H1 (cell line): ENCODE measurements around the gene MBOAT1. TPM values are rescaled to one million over a fixed set of nuclear protein-coding genes. Genes with fewer than 3 reads are reported as not detected.

Experiments
- CTCF ChIA-PET: fragments of 300-600 bp; sonication (Branson Sonifier 250); formaldehyde crosslinking; loops from one replicate; lab custom pipeline; 2021; ENCODE audit not compliant: partially characterized antibody; lab: Charles Lee
- POLR2A ChIA-PET: fragments of 300-600 bp; sonication (Branson Sonifier 250); formaldehyde crosslinking; loops from one replicate; lab custom pipeline; 2021; ENCODE audit warnings: inconsistent platforms; ENCODE audit not compliant: partially characterized antibody; lab: Charles Lee
- DNase-seq, 2 experiments: peaks; one replicate each; pipeline versions ENCODE4 v3.0.0 to v3.0.0-alpha.2; 2010 to 2022; ENCODE audit warnings: low spot score in 2 of 2, low read depth in 1 of 2, mixed read lengths in 1 of 2
- FAIRE-seq: peaks from 2 replicates; lab custom pipeline; 2011; peaks lifted over from hg19 to GRCh38; lab: Jason Lieb, UNC
- H2AFZ ChIP-seq: 2 replicates; pipeline ENCODE4 v1.8.1; 2012; ENCODE audit warnings: low read length, inconsistent platforms
- H2AK5ac ChIP-seq: 2 replicates; pipeline ENCODE4 v1.6.1; 2013; ENCODE audit warnings: low read depth, low read length
- H2BK120ac ChIP-seq: replicated peaks from 2 replicates; pipeline ENCODE3; 2013; ENCODE audit warnings: low read depth, low read length, inconsistent platforms
- H2BK12ac ChIP-seq: 2 replicates; pipeline ENCODE4 v1.6.1; 2013; ENCODE audit warnings: low read depth, low read length
- H2BK15ac ChIP-seq: 2 replicates; pipeline ENCODE4 v1.6.1; 2013; ENCODE audit warnings: low read length
- H2BK20ac ChIP-seq: 2 replicates; pipeline ENCODE4 v1.6.1; 2013; ENCODE audit warnings: low read length
- H2BK5ac ChIP-seq: 2 replicates; pipeline ENCODE4 v1.6.1; 2013; ENCODE audit warnings: low read depth, low read length
- H3K14ac ChIP-seq: 2 replicates; pipeline ENCODE4 v1.6.1; 2013; ENCODE audit warnings: inconsistent platforms; ENCODE audit not compliant: insufficient read length
- H3K18ac ChIP-seq: 2 replicates; pipeline ENCODE4 v1.6.1; 2013; ENCODE audit warnings: low read length; ENCODE audit errors: extremely low read depth
- H3K23ac ChIP-seq: 2 replicates; pipeline ENCODE4 v1.6.1; 2013; ENCODE audit warnings: inconsistent platforms; ENCODE audit not compliant: insufficient read length
- H3K23me2 ChIP-seq: 2 replicates; pipeline ENCODE4 v1.6.1; 2013; ENCODE audit warnings: low read depth, low read length
- H3K27ac ChIP-seq: 2 replicates; pipeline ENCODE4 v1.6.1; 2011; ENCODE audit warnings: low read depth, low read length, inconsistent platforms
- H3K27me3 ChIP-seq, 4 experiments: replicated peaks in 1 of 4; 1 replicate in 1 of 4; 2 replicates in 3 of 4; pipeline versions ENCODE4 v1.6.1 to v1.8.1; 2011 to 2013; ENCODE audit warnings: low read length in 3 of 4, mild to moderate bottlenecking in 3 of 4, inconsistent platforms in 2 of 4, mixed read lengths in 2 of 4, moderate library complexity in 1 of 4; ENCODE audit not compliant: control insufficient read depth in 3 of 4, insufficient read depth in 3 of 4; ENCODE audit errors: extremely low read depth in 1 of 4
- H3K36me3 ChIP-seq, 4 experiments: 2 replicates each; pipeline versions ENCODE4 v1.6.1 to v1.8.1; 2011 to 2013; ENCODE audit warnings: mild to moderate bottlenecking in 4 of 4, low read length in 3 of 4, moderate library complexity in 2 of 4, control low read depth in 1 of 4, inconsistent platforms in 1 of 4; ENCODE audit not compliant: insufficient read depth in 4 of 4, control insufficient read depth in 2 of 4
- H3K4ac ChIP-seq: replicated peaks from 2 replicates; pipeline ENCODE3; 2013; ENCODE audit warnings: low read length, low read depth, mixed read lengths, inconsistent platforms; ENCODE audit not compliant: insufficient read length
- H3K4me1 ChIP-seq, 4 experiments: replicated peaks in 1 of 4; 1 replicate in 1 of 4; 2 replicates in 3 of 4; pipeline versions ENCODE4 v1.6.1 to v1.8.1; 2011 to 2013; ENCODE audit warnings: low read length in 3 of 4, inconsistent platforms in 2 of 4, mixed read lengths in 1 of 4; ENCODE audit not compliant: insufficient read depth in 4 of 4, control insufficient read depth in 3 of 4
- H3K4me2 ChIP-seq, 2 experiments: 2 replicates each; pipeline versions ENCODE4 v1.6.1 to v1.8.1; 2011 to 2013; ENCODE audit warnings: low read depth in 2 of 2, low read length in 2 of 2, control low read depth in 1 of 2, inconsistent platforms in 1 of 2, mild to moderate bottlenecking in 1 of 2; ENCODE audit not compliant: insufficient read depth in 1 of 2
- H3K4me3 ChIP-seq, 4 experiments: fragments of 200-600, 300-600 bp in 1 of 4; sonication (generic), shearing (Covaris generic), sonication (Bioruptor Twin) in 1 of 4; 2 replicates each; pipeline versions ENCODE4 v1.5.1 to v1.8.1; 2011 to 2016; ENCODE audit warnings: low read length in 4 of 4, low read depth in 3 of 4, control low read depth in 2 of 4, inconsistent platforms in 2 of 4, mild to moderate bottlenecking in 2 of 4, mixed read lengths in 1 of 4, moderate library complexity in 1 of 4; ENCODE audit not compliant: insufficient read depth in 2 of 4; ENCODE audit errors: extremely low read depth in 1 of 4
- H3K56ac ChIP-seq: replicated peaks from 2 replicates; pipeline ENCODE3; 2013; ENCODE audit warnings: low read depth, mild to moderate bottlenecking, mixed read lengths, low read length, inconsistent platforms; ENCODE audit not compliant: insufficient read length
- H3K79me1 ChIP-seq: 2 replicates; pipeline ENCODE4 v1.6.1; 2013; ENCODE audit warnings: low read depth, low read length, control low read depth
- H3K79me2 ChIP-seq, 2 experiments: 2 replicates each; pipeline versions ENCODE4 v1.6.1 to v1.8.1; 2012 to 2013; ENCODE audit warnings: low read length in 2 of 2, mild to moderate bottlenecking in 2 of 2, inconsistent platforms in 1 of 2; ENCODE audit not compliant: insufficient read depth in 2 of 2, control insufficient read depth in 1 of 2
- H3K9ac ChIP-seq, 4 experiments: replicated peaks in 1 of 4; 1 replicate in 1 of 4; 2 replicates in 3 of 4; pipeline versions ENCODE4 v1.6.1 to v1.8.1; 2011 to 2013; ENCODE audit warnings: low read depth in 3 of 4, low read length in 3 of 4, control low read depth in 2 of 4, mild to moderate bottlenecking in 2 of 4, moderate library complexity in 2 of 4, inconsistent platforms in 1 of 4; ENCODE audit errors: extremely low read depth in 1 of 4
- H3K9me3 ChIP-seq, 2 experiments: 2 replicates each; pipeline versions ENCODE4 v1.6.1 to v1.8.1; 2012 to 2013; ENCODE audit warnings: mild to moderate bottlenecking in 2 of 2, moderate library complexity in 2 of 2, control low read depth in 1 of 2, inconsistent platforms in 1 of 2, low read depth in 1 of 2, low read length in 1 of 2, mixed read lengths in 1 of 2; ENCODE audit not compliant: insufficient read depth in 2 of 2
- H4K20me1 ChIP-seq, 2 experiments: replicated peaks in 1 of 2; 2 replicates each; pipeline versions ENCODE3 to v1.8.1; 2011 to 2013; ENCODE audit warnings: inconsistent platforms in 2 of 2, low read length in 2 of 2, mild to moderate bottlenecking in 1 of 2; ENCODE audit not compliant: insufficient read depth in 2 of 2, control insufficient read depth in 1 of 2
- H4K5ac ChIP-seq: 2 replicates; pipeline ENCODE4 v1.6.1; 2013; ENCODE audit warnings: low read length, low read depth, mixed read lengths, inconsistent platforms; ENCODE audit not compliant: insufficient read length
- H4K8ac ChIP-seq: 2 replicates; pipeline ENCODE4 v1.8.0; 2013; ENCODE audit warnings: mild to moderate bottlenecking, moderate library complexity, low read length, inconsistent platforms; ENCODE audit not compliant: insufficient read depth; ENCODE audit errors: extremely low read depth
- H4K91ac ChIP-seq: replicated peaks from 2 replicates; pipeline ENCODE3; 2013; ENCODE audit warnings: low read length, mixed read lengths, inconsistent platforms; ENCODE audit not compliant: insufficient read length
- BCL11A ChIP-seq, 2 experiments: IDR thresholded peaks; one replicate each; pipeline ENCODE4 v1.6.1; 2011; ENCODE audit warnings: low read depth in 2 of 2, low read length in 2 of 2, mild to moderate bottlenecking in 2 of 2
- CEBPB ChIP-seq: IDR thresholded peaks from 2 replicates; pipeline ENCODE4 v1.6.1; 2012; ENCODE audit warnings: low read depth, low read length
- CHD1 ChIP-seq: IDR thresholded peaks from 2 replicates; pipeline ENCODE4 v1.6.1; 2012; ENCODE audit warnings: low read depth, low read length, improper control_type of control experiment
- CHD2 ChIP-seq: IDR thresholded peaks from 2 replicates; pipeline ENCODE4 v1.6.1; 2012; ENCODE audit warnings: low read length, improper control_type of control experiment
- CTBP2 ChIP-seq: IDR thresholded peaks from 2 replicates; pipeline ENCODE4 v1.7.0; 2011; ENCODE audit warnings: borderline replicate concordance, mild to moderate bottlenecking, moderate library complexity, mixed read lengths, low read length; ENCODE audit not compliant: insufficient read depth, insufficient read length
- FOSL1 ChIP-seq: IDR thresholded peaks from 2 replicates; pipeline ENCODE4 v1.6.1; 2011; ENCODE audit warnings: mild to moderate bottlenecking, low read depth, low read length, moderate library complexity; ENCODE audit not compliant: insufficient read depth
- JUN ChIP-seq: IDR thresholded peaks from 2 replicates; pipeline ENCODE4 v1.6.1; 2011; ENCODE audit warnings: low read depth, mild to moderate bottlenecking, improper control_type of control experiment, low read length
- KDM4A ChIP-seq: IDR thresholded peaks from one replicate; pipeline ENCODE4 v1.7.1; 2012; ENCODE audit warnings: low read depth, mild to moderate bottlenecking, moderate library complexity, low read length, inconsistent platforms; ENCODE audit not compliant: severe bottlenecking
- POU5F1 ChIP-seq: IDR thresholded peaks from 2 replicates; pipeline ENCODE4 v1.6.1; 2011; ENCODE audit warnings: low read depth, mild to moderate bottlenecking, low read length, moderate library complexity
- SIRT6 ChIP-seq: IDR thresholded peaks from one replicate; pipeline ENCODE4 v1.7.1; 2012; ENCODE audit warnings: low read length, inconsistent platforms
- SP1 ChIP-seq: IDR thresholded peaks from 2 replicates; pipeline ENCODE4 v1.6.1; 2011; ENCODE audit warnings: low read depth, low read length
- TAF7 ChIP-seq: optimal IDR thresholded peaks from 2 replicates; pipeline ENCODE3; 2011; ENCODE audit warnings: low read depth, mild to moderate bottlenecking, inconsistent platforms, low read length, moderate library complexity, borderline replicate concordance
- TCF12 ChIP-seq: IDR thresholded peaks from 2 replicates; pipeline ENCODE4 v1.6.1; 2011; ENCODE audit warnings: low read depth, mild to moderate bottlenecking, low read length
- TEAD4 ChIP-seq: IDR thresholded peaks from 2 replicates; pipeline ENCODE4 v1.6.1; 2012; ENCODE audit warnings: low read depth, low read length, inconsistent platforms, mixed read lengths
- WGBS, 2 experiments: shearing (Covaris generic) in 1 of 2; methylation state at CpG; one replicate each; pipeline versions ENCODE4 v1.1.6 to v1.1.7; 2013 to 2015; ENCODE audit warnings: low lambda C conversion rate in 2 of 2, mixed read lengths in 2 of 2, inconsistent platforms in 1 of 2, low coverage in 1 of 2, missing lambda C conversion rate in 1 of 2; ENCODE audit not compliant: insufficient replicate concordance in 2 of 2, insufficient coverage in 1 of 2, insufficient read length in 1 of 2; ENCODE audit errors: extremely low coverage in 1 of 2, missing lambda C conversion rate in 1 of 2; 5-methylcytosine and 5-hydroxymethylcytosine counted together
- polyA plus RNA-seq, 7 experiments: library from polyadenylated mRNA; depleted of rRNA in 3 of 7; stranded (reverse) in 5 of 7; unstranded in 2 of 7; fragments of >200 nt in 5 of 7; fragments of 200-250 nt in 2 of 7; gene quantifications; 1 replicate in 5 of 7; 2 replicates in 1 of 7; 4 replicates in 1 of 7; pipeline versions ENCODE4 v1.2.1 to v1.2.3, GENCODE V29; 2011 to 2013; ENCODE audit warnings: missing spikeins in 2 of 7, mixed read lengths in 2 of 7
- total RNA-seq: library from RNA; stranded (reverse); fragmentation: NEBNext Ultra II Directional; extraction: Animal tissue kit (Norgen Biotek cat#: 25700); gene quantifications from 2 replicates; pipeline ENCODE4 v1.2.1, GENCODE V29; 2021

Gene MBOAT1
- total and polyA plus RNA-seq, 2 of the 8 experiments (the other 6 are each of a cell fraction or from before 2014, with no cell fraction given): 4.9 to 19.5 TPM

GRCh38 chr6:20241102-20241501 is 28.8 kb upstream of the MBOAT1 start:
- Histone ChIP-seq H2AK5ac (no peak overlapping the region), H3K4me3 (no peak overlapping the region), H4K20me1 (no peaks in the 10 kb centered on the region)

More at GRCh38 chr6:20241102-20241501, 28.8 kb upstream of the MBOAT1 start:
- WGBS, 2 experiments: 98% methylated on average over 2 of the region's 2 CpGs; no CpG with 5 or more reads in 1 of the 2 experiments
- H3K23ac ChIP-seq: no peak overlapping the region
- TF ChIP-seq SIRT6 (no peak), TCF12 (no peak), CTBP2 (no peak), JUN (no peak), CHD1 (no peak), BCL11A (IDR thresholded peaks at IDR 0.05; ENCODE audit: low read depth in 2 of 2, low read length in 2 of 2) (no peak), TEAD4 (no peak), KDM4A (no peak), CEBPB (no peak), FOSL1 (no peak), TAF7 (no peak), CHD2 (no peak), SP1 (no peak), POU5F1 (no peak)
- no peaks in the 10 kb centered on the region for H3K79me2 ChIP-seq
- H2BK5ac ChIP-seq: no peak overlapping the region
- H4K8ac ChIP-seq: no peak overlapping the region
- peaks cover 0 to 5% (median 3%) of the 10 kb centered on the region in 4 experiments; a peak in 3 of 7 replicates for H3K4me1 ChIP-seq
- no peak overlapping the region for H3K27ac ChIP-seq
- H2BK120ac ChIP-seq: no peak overlapping the region
- H3K27me3 ChIP-seq: no peaks in the 10 kb centered on the region
- H4K5ac ChIP-seq: no peak overlapping the region
- DNase-seq: no peak
- no peak for FAIRE-seq
- no peaks in the 10 kb centered on the region for H3K79me1 ChIP-seq
- POLR2A ChIA-PET: no interaction called here
- H3K36me3 ChIP-seq: no peaks in the 10 kb centered on the region
- no peak overlapping the region for H4K91ac ChIP-seq
- H2BK15ac ChIP-seq: no peak overlapping the region
- H2BK20ac ChIP-seq: no peak overlapping the region
- no peak overlapping the region for H3K9ac ChIP-seq
- H3K56ac ChIP-seq: no peak overlapping the region
- no peak overlapping the region for H2BK12ac ChIP-seq
- CTCF ChIA-PET: no interaction called here
- H3K23me2 ChIP-seq: no peaks in the 10 kb centered on the region; the same call in 1 of the 2 replicates
- H3K4me2 ChIP-seq: no peak overlapping the region
- H3K14ac ChIP-seq: no peak overlapping the region
- no peak overlapping the region for H3K4ac ChIP-seq
- peaks cover 0 to 8% of the 10 kb centered on the region in 2 experiments; a peak in 1 of 4 replicates for H3K9me3 ChIP-seq
- no peak overlapping the region for H3K18ac ChIP-seq
- H2AFZ ChIP-seq: no peak overlapping the region
